GM12878 (cell line): ENCODE results near the gene PPP1R12A. TPM values are rescaled to one million over a fixed set of nuclear protein-coding genes. Genes with fewer than 3 reads are reported as not detected.

Experiments used
- ATAC-seq: fragments of 200-7000 bp; cut with Tn5 transposase; 3 replicates; pipeline ENCODE4 v1.9.1; 2020; ENCODE audit warnings: mild to moderate bottlenecking, moderate library complexity
- BruUV-seq: library from RNA; stranded (reverse); fragments of 400-500 nt; replicated peaks from 2 replicates; lab custom pipeline; 2021; lab: Mats Ljungman, UMichigan
- CTCF ChIA-PET: fragments of 300-600 bp; sonication (Branson Sonifier 250); formaldehyde crosslinking; extraction: SDS; loops from one replicate; lab custom pipeline; 2021; ENCODE audit warnings: inconsistent platforms; lab: Yijun Ruan, JAX
- POLR2A ChIA-PET: fragments of 350-600 bp; formaldehyde crosslinking; extraction: SDS; loops from one replicate; lab custom pipeline; 2021; ENCODE audit warnings: inconsistent platforms; lab: Charles Lee
- RAD21 ChIA-PET: fragments of 300-600 bp; sonication (Branson Sonifier 250); formaldehyde crosslinking; loops from one replicate; lab custom pipeline; 2023; ENCODE audit warnings: antibody characterized with exemption; ENCODE audit not compliant: unreplicated experiment; lab: Charles Lee
- SMC1A ChIA-PET: fragments of 300-600 bp; sonication (Branson Sonifier 250); formaldehyde crosslinking; loops from one replicate; lab custom pipeline; 2023; ENCODE audit not compliant: unreplicated experiment, uncharacterized antibody; lab: Charles Lee
- DNase-seq: peaks from one replicate; pipeline ENCODE4 v3.0.0-alpha.2; 2011; ENCODE audit warnings: low read depth, low spot score
- FAIRE-seq: peaks from 3 replicates; lab custom pipeline; 2011; peaks lifted over from hg19 to GRCh38; lab: Jason Lieb, UNC
- H2AFZ ChIP-seq: 2 replicates; pipeline ENCODE4 v1.6.0; 2011; ENCODE audit warnings: low read depth, low read length, control low read depth; ENCODE audit not compliant: control insufficient read depth
- H3K27ac ChIP-seq: 2 replicates; pipeline ENCODE4 v1.5.1; 2011; ENCODE audit warnings: control low read depth; ENCODE audit not compliant: control insufficient read depth, insufficient read depth
- H3K27me3 ChIP-seq, 2 experiments: replicated peaks in 1 of 2; 2 replicates each; pipeline versions ENCODE4 v1.6.0 to v1.6.1; 2011; ENCODE audit warnings: low read length in 1 of 2; ENCODE audit not compliant: control insufficient read depth in 2 of 2, insufficient read depth in 2 of 2
- H3K36me3 ChIP-seq, 2 experiments: 2 replicates each; pipeline ENCODE4 v1.5.1; 2011; ENCODE audit warnings: low read length in 1 of 2; ENCODE audit not compliant: control insufficient read depth in 2 of 2, insufficient read depth in 2 of 2
- H3K4me1 ChIP-seq: 2 replicates; pipeline ENCODE4 v1.6.1; 2011; ENCODE audit warnings: mild to moderate bottlenecking, low read length, moderate library complexity, mixed read lengths; ENCODE audit not compliant: control insufficient read depth, insufficient read depth
- H3K4me2 ChIP-seq: 2 replicates; pipeline ENCODE4 v1.6.0; 2011; ENCODE audit warnings: control low read depth; ENCODE audit not compliant: control insufficient read depth, insufficient read depth
- H3K4me3 ChIP-seq: fragments of 200-600 bp; sonication (generic); 2 replicates; pipeline ENCODE4 v1.5.1; 2016
- H3K79me2 ChIP-seq: 2 replicates; pipeline ENCODE4 v1.6.0; 2011; ENCODE audit warnings: low read length; ENCODE audit not compliant: control insufficient read depth, insufficient read depth
- H3K9ac ChIP-seq: 2 replicates; pipeline ENCODE4 v1.8.0; 2011; ENCODE audit warnings: low read length, control low read depth, mixed read lengths; ENCODE audit not compliant: control insufficient read depth, insufficient read depth
- H3K9me3 ChIP-seq: replicated peaks from 3 replicates; pipeline ENCODE4 v1.5.1; 2011; ENCODE audit warnings: mild to moderate bottlenecking, low read length; ENCODE audit not compliant: control insufficient read depth, insufficient read depth
- H4K20me1 ChIP-seq: 2 replicates; pipeline ENCODE4 v1.6.0; 2011; ENCODE audit not compliant: control insufficient read depth, insufficient read depth
- BCL3 ChIP-seq: IDR thresholded peaks from 2 replicates; pipeline ENCODE4 v1.6.1; 2011; ENCODE audit warnings: borderline replicate concordance, low read depth, mild to moderate bottlenecking, moderate library complexity, low read length; ENCODE audit not compliant: insufficient read depth, poor library complexity, severe bottlenecking
- E2F8 ChIP-seq: fragments of 450-650 bp; IDR thresholded peaks from 2 replicates; pipeline ENCODE4 v1.6.1; 2018; ENCODE audit warnings: mild to moderate bottlenecking, low read depth, moderate library complexity; ENCODE audit not compliant: partially characterized antibody
- ESRRA ChIP-seq: IDR thresholded peaks from 2 replicates; pipeline ENCODE4 v1.6.1; 2012; ENCODE audit warnings: mild to moderate bottlenecking, low read length, improper control_type of control experiment
- GABPA ChIP-seq: IDR thresholded peaks from 2 replicates; pipeline ENCODE4 v1.6.1; 2014; ENCODE audit warnings: antibody characterized with exemption, low read depth, mild to moderate bottlenecking, inconsistent platforms
- IKZF1 ChIP-seq: fragments of 450-650 bp; conservative IDR thresholded peaks from 2 replicates; pipeline ENCODE4 v1.6.1; 2017; ENCODE audit warnings: antibody characterized with exemption, mild to moderate bottlenecking
- JUND ChIP-seq: IDR thresholded peaks from 2 replicates; pipeline ENCODE4 v1.6.1; 2012; ENCODE audit warnings: low read depth, mild to moderate bottlenecking, low read length, improper control_type of control experiment, moderate library complexity
- RELB ChIP-seq: fragments of 450-650 bp; IDR thresholded peaks from 2 replicates; pipeline ENCODE4 v1.6.1; 2017; ENCODE audit warnings: low read depth, mild to moderate bottlenecking, moderate library complexity
- SIX5 ChIP-seq: IDR thresholded peaks from 2 replicates; pipeline ENCODE4 v1.6.1; 2011; ENCODE audit warnings: mild to moderate bottlenecking, low read depth, low read length, moderate library complexity; ENCODE audit not compliant: severe bottlenecking
- SMC3 ChIP-seq: IDR thresholded peaks from 2 replicates; pipeline ENCODE4 v1.6.1; 2011; ENCODE audit warnings: low read length, improper control_type of control experiment, borderline replicate concordance
- STAT1 ChIP-seq: fragments of 450-650 bp; conservative IDR thresholded peaks from 2 replicates; pipeline ENCODE4 v1.6.1; 2014; ENCODE audit warnings: antibody characterized with exemption, mild to moderate bottlenecking
- TBL1XR1 ChIP-seq: IDR thresholded peaks from 2 replicates; pipeline ENCODE4 v1.6.1; 2012; ENCODE audit warnings: low read depth, low read length, improper control_type of control experiment
- in situ Hi-C: fragments of 300-500 bp; cut with MboI; formaldehyde crosslinking; loops from 9 replicates; pipeline ENCODE4 v1.14.3; 2018; ENCODE audit warnings: mixed read lengths
- intact Hi-C: fragments of 100-400 bp; cut with micrococcal nuclease; formaldehyde crosslinking; loops from one replicate; pipeline ENCODE4 v1.14.2; 2022; ENCODE audit not compliant: unreplicated experiment
- polyA plus RNA-seq, 11 experiments: library from polyadenylated mRNA; depleted of rRNA in 4 of 11; unstranded in 6 of 11; stranded (reverse) in 5 of 11; fragments of >200 nt; fragmentation: Nextera tagmentation in 4 of 11; fragmentation: Illumina TruSeq in 1 of 11; extraction: Ambion mirVana in 4 of 11; extraction: Trizol in 1 of 11; gene quantifications; 1 replicate in 1 of 11; 2 replicates in 10 of 11; pipeline versions ENCODE4 v1.2.1 to v1.2.3, GENCODE V29; 2011 to 2016; ENCODE audit warnings: inconsistent platforms in 2 of 11, missing spikeins in 2 of 11, low read depth in 1 of 11
- total RNA-seq, 4 experiments: library from RNA; depleted of rRNA in 3 of 4; stranded (reverse); fragments of >200 nt in 3 of 4; fragmentation: Illumina TruSeq in 1 of 4; extraction: Trizol in 1 of 4; gene quantifications; 2 replicates each; pipeline versions ENCODE4 v1.2.1 to v1.2.3, GENCODE V29; 2013 to 2021

Gene PPP1R12A
- total and polyA plus RNA-seq, 10 of the 15 experiments (the other 5 are each of a cell fraction or from before 2014, with no cell fraction given), result 22.8 to 134 (median 51.4) TPM

- H4K20me1 ChIP-seq, result no peaks in the 10 kb centered on the region
- ATAC-seq, result no peak
- H3K9ac ChIP-seq, result no peak overlapping the region
- DNase-seq, result no peak
- TF ChIP-seq BCL3, result no peak
- TF ChIP-seq RELB, result no peak
- TF ChIP-seq ESRRA, result no peak
- no peak for TF ChIP-seq GABPA
- no peak for TF ChIP-seq IKZF1
- TF ChIP-seq STAT1, result no peak
- TF ChIP-seq SIX5, result no peak
- TF ChIP-seq TBL1XR1, result no peak
- TF ChIP-seq SMC3, result no peak
- TF ChIP-seq E2F8, result no peak
- no peak for TF ChIP-seq JUND
- no TSS peak for BruUV-seq
- POLR2A ChIA-PET, result no interaction called here
- no peaks in the 10 kb centered on the region for H3K4me1 ChIP-seq
- H3K36me3 ChIP-seq, result no peaks in the 10 kb centered on the region
- H3K4me3 ChIP-seq, result no peak overlapping the region
- no peaks in the 10 kb centered on the region; a peak in 2 of 4 replicates for H3K27me3 ChIP-seq
- SMC1A ChIA-PET, result no interaction called here
- H3K9me3 ChIP-seq, result no peaks in the 10 kb centered on the region
- FAIRE-seq, result no peak
- intact Hi-C loops (no loop called here), in situ Hi-C loops (no loop called here)
- no peaks in the 10 kb centered on the region for H3K79me2 ChIP-seq
- CTCF ChIA-PET, result interaction anchor here (0.6 kb wide), 1 partner anchor 400 kb away, joined by 3 read pairs; no protein-coding TSS in a partner anchor
- RAD21 ChIA-PET, result no interaction called here
- no peak overlapping the region for H3K27ac ChIP-seq
- H2AFZ ChIP-seq, result no peak overlapping the region
- no peak overlapping the region for H3K4me2 ChIP-seq
Observed at GRCh38 chr12:79747274-79747673, 187.6 kb downstream of the PPP1R12A start.
